DND-41 (cell line): Measurements from ENCODE around the gene ZCCHC14.

ENCODE experiments used
- ATAC-seq: fragments of 200-7000 bp; cut with Tn5 transposase; 3 replicates; pipeline ENCODE4 v1.9.1; 2021; ENCODE audit warnings: low read depth; ENCODE audit not compliant: insufficient read depth
- DNase-seq: peaks from one replicate; pipeline ENCODE4 v3.0.0-alpha.2; 2020
- H2AFZ ChIP-seq: 2 replicates; pipeline ENCODE4 v1.6.0; 2012; ENCODE audit warnings: low read depth, low read length
- H3K27ac ChIP-seq: 2 replicates; pipeline ENCODE4 v1.5.1; 2012; ENCODE audit warnings: low read length, inconsistent platforms
- H3K27me3 ChIP-seq: fragments of 200-600 bp; sonication (generic); 2 replicates; pipeline ENCODE4 v1.6.0; 2012; ENCODE audit warnings: low read length, mild to moderate bottlenecking, inconsistent platforms; ENCODE audit not compliant: insufficient read depth, poor library complexity
- H3K36me3 ChIP-seq: 2 replicates; pipeline ENCODE4 v1.5.1; 2012; ENCODE audit warnings: low read length, inconsistent platforms; ENCODE audit not compliant: insufficient read depth
- H3K4me1 ChIP-seq: 2 replicates; pipeline ENCODE4 v1.5.1; 2012; ENCODE audit warnings: mild to moderate bottlenecking, low read length; ENCODE audit not compliant: insufficient read depth
- H3K4me2 ChIP-seq: 2 replicates; pipeline ENCODE4 v1.6.0; 2012; ENCODE audit warnings: mild to moderate bottlenecking, moderate library complexity, low read length, inconsistent platforms; ENCODE audit not compliant: insufficient read depth
- H3K4me3 ChIP-seq, 2 experiments: fragments of 200-600 bp in 1 of 2; shearing (Covaris generic) in 1 of 2; 2 replicates each; pipeline ENCODE4 v1.5.1; 2012 to 2016; ENCODE audit warnings: inconsistent platforms in 2 of 2, low read length in 2 of 2, mild to moderate bottlenecking in 2 of 2, low read depth in 1 of 2, moderate library complexity in 1 of 2
- H3K79me2 ChIP-seq: 2 replicates; pipeline ENCODE4 v1.6.0; 2012; ENCODE audit warnings: low read length, inconsistent platforms; ENCODE audit not compliant: insufficient read depth
- H3K9ac ChIP-seq: 2 replicates; pipeline ENCODE4 v1.6.0; 2012; ENCODE audit warnings: low read depth, mild to moderate bottlenecking, inconsistent platforms, low read length, moderate library complexity
- H3K9me3 ChIP-seq: 2 replicates; pipeline ENCODE4 v1.5.1; 2012; ENCODE audit warnings: low read length, moderate library complexity, mild to moderate bottlenecking, inconsistent platforms; ENCODE audit not compliant: insufficient read depth, severe bottlenecking
- H4K20me1 ChIP-seq: 2 replicates; pipeline ENCODE4 v1.6.0; 2012; ENCODE audit warnings: low read length; ENCODE audit not compliant: insufficient read depth
- EZH2 ChIP-seq: IDR thresholded peaks from 3 replicates; pipeline ENCODE4 v1.6.1; 2012; ENCODE audit warnings: borderline replicate concordance, low read depth, mild to moderate bottlenecking, moderate library complexity, low read length, inconsistent platforms; ENCODE audit not compliant: severe bottlenecking
- TF ChIP-seq, protein P1 (sequence below): IDR thresholded peaks from 2 replicates; pipeline ENCODE4 v1.5.1; 2012; ENCODE audit warnings: borderline replicate concordance, low read length, moderate library complexity, mild to moderate bottlenecking; ENCODE audit not compliant: poor library complexity, severe bottlenecking; ENCODE audit errors: extremely low read depth

The ZCCHC14 gene

DNA sequence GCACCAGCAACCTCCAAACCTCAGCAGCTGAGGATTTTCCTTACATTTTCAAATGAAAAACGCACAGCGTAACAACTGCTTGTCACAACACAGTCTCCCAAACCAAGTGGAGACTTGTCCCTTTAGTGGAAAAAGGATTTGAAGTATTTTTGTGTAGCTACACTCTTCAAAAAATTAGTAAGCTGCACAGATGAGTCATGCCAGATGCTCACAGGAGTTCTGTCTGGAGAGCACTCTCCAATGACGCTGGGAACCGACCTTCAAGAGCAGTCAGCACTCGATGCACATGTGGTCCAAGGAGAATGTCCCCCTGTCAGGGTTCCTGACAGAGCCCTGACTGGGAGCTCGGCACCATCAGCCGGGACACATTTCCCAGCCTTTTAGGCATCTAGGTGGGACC is 60.9 kb downstream of the ZCCHC14 start:
- peaks cover 25% of the 10 kb centered on the region for H3K27me3 ChIP-seq
- H3K9ac ChIP-seq: no peak overlapping the region
- no peak overlapping the region for H3K27ac ChIP-seq
- no peaks in the 10 kb centered on the region for H3K9me3 ChIP-seq
- H4K20me1 ChIP-seq: 0 out of 2 replicates have a peak, but pooled peaks cover 6% of the 10 kb centered on the region
- no peaks in the 10 kb centered on the region for H3K79me2 ChIP-seq
- H2AFZ ChIP-seq: no peak overlapping the region
- no peak overlapping the region for H3K4me3 ChIP-seq
- no peaks in the 10 kb centered on the region for H3K36me3 ChIP-seq
- TF ChIP-seq, protein P1, sequence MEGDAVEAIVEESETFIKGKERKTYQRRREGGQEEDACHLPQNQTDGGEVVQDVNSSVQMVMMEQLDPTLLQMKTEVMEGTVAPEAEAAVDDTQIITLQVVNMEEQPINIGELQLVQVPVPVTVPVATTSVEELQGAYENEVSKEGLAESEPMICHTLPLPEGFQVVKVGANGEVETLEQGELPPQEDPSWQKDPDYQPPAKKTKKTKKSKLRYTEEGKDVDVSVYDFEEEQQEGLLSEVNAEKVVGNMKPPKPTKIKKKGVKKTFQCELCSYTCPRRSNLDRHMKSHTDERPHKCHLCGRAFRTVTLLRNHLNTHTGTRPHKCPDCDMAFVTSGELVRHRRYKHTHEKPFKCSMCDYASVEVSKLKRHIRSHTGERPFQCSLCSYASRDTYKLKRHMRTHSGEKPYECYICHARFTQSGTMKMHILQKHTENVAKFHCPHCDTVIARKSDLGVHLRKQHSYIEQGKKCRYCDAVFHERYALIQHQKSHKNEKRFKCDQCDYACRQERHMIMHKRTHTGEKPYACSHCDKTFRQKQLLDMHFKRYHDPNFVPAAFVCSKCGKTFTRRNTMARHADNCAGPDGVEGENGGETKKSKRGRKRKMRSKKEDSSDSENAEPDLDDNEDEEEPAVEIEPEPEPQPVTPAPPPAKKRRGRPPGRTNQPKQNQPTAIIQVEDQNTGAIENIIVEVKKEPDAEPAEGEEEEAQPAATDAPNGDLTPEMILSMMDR: no peak
- no peak for TF ChIP-seq EZH2
- no peaks in the 10 kb centered on the region for H3K4me1 ChIP-seq
- ATAC-seq (no peak), DNase-seq (no peak)
- H3K4me2 ChIP-seq: no peak overlapping the region

DNA sequence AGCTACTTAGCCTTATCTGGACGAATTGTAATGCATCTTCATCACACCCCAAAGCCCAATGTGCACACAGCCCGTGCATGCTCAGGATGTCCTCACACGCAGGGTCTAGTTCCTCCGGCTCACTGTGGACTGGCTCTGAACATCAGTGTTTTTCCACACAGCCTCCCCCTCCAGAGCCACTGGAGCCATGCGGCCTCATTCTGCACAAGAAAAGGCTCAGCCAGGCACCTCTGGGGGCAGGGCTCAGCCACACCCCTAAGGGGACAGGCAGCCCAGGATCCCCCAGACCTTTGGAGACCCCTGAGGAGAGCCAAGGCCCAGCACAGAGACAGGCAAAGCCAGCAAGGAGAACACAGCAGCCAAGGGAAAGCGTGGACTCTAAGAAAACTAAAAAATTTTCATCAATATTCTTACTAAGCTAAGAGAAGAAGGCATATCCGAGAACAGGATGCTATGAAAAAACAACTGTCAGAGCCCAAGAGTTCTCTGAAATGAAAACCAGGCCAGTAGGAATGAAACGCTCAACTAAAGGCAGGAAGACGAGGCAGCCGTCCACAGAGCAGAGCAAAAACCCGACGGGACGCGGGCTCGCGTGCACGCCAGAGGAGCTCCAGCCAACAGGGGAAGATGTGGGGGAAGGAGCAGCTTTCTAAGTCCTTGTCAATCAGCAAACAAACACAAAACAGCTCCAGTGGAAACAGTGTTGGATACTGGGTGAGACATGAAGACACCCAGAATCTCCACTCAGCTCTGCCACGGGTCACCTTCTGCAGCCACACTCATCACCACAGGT is 66.2 kb downstream of the ZCCHC14 start:
- DNase-seq: no peak

DNA sequence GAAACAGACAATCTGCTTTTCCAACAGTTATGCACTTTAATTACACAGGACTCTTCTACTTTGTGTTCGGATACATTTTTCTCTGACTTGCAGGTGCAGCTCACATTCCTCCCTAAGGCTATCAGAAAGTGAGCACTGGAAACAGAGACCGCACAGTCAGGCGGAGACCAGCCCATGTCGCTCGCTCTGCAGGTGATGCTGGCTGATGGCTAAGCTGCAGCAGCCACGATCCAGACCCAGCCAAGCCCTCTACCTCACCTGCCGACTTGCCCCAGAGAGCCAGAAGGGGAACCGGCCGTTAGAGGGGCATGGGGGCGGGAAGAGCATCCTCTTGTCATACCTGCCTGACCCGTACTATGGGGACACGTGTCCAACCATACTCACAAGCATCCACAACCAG is 66.9 kb downstream of the ZCCHC14 start:
- ATAC-seq (no peak), DNase-seq (no peak)
- Histone ChIP-seq H3K4me2 (no peak overlapping the region), H4K20me1 (0 out of 2 replicates have a peak, but pooled peaks cover 1% of the 10 kb centered on the region), H3K79me2 (no peaks in the 10 kb centered on the region), H3K27me3 (peaks cover 6% of the 10 kb centered on the region), H3K27ac (no peak overlapping the region), H3K9me3 (no peaks in the 10 kb centered on the region), H3K4me1 (no peaks in the 10 kb centered on the region), H3K36me3 (no peaks in the 10 kb centered on the region), H3K4me3 (no peak overlapping the region), H2AFZ (no peak overlapping the region), H3K9ac (no peak overlapping the region)
- no peak for TF ChIP-seq EZH2
- TF ChIP-seq, protein P1: no peak

More for the DNA sequence above, 66.2 kb downstream of the ZCCHC14 start:
- Histone ChIP-seq H3K79me2 (no peaks in the 10 kb centered on the region), H3K4me1 (no peaks in the 10 kb centered on the region), H3K4me2 (no peak overlapping the region), H3K27me3 (peaks cover 6% of the 10 kb centered on the region), H2AFZ (no peak overlapping the region), H3K27ac (no peak overlapping the region), H3K36me3 (no peaks in the 10 kb centered on the region), H3K9me3 (no peaks in the 10 kb centered on the region), H4K20me1 (no peaks in the 10 kb centered on the region), H3K9ac (no peak overlapping the region), H3K4me3 (no peak overlapping the region)
- no peak for TF ChIP-seq EZH2
- TF ChIP-seq, protein P1: no peak
- ATAC-seq: no peak
